Ramos (cell line): Measurements from ENCODE around the gene POP4.

Experiments
- in situ Hi-C: fragments of 300-500 bp; cut with MboI; formaldehyde crosslinking; loops from one replicate; pipeline ENCODE4 v1.14.3; 2022; ENCODE audit warnings: low sequenced_read_pairs; ENCODE audit not compliant: unreplicated experiment

The POP4 gene

DNA sequence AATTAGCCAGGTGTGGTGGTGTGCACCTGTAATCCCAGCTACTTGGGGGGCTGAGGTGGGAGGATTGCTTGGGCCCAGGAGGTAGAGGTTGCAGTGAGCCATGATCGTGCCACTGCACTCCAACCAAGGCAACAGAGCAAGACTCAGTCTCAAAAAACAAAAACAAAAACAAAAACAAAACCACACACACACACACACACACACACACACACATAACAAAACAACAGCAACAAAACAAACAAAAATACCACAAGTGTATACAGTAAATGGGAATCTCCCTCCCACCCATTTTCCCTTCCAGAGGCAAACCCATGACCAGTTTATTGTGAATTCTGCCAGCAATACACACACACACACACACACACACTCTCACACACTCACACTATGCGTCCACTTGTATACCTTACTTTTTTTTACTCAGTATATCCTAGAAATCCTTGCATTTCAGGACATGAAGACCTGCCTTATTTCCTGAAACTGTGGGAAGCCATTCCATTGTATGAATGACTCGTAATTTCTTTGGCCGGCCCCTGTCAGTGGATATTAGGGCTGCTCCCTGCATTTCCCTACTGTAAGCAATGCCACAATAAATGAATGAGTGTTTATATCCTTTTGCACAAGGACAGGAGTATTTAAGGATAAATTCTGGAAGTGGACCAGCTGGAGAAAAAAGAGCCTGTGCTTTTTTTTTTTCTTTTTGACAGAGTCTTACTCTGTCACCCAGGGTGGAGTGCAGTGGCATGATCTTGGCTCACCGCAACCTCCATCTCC, 52.3 kb downstream of the POP4 start:
- in situ Hi-C loops: no loop called here

DNA sequence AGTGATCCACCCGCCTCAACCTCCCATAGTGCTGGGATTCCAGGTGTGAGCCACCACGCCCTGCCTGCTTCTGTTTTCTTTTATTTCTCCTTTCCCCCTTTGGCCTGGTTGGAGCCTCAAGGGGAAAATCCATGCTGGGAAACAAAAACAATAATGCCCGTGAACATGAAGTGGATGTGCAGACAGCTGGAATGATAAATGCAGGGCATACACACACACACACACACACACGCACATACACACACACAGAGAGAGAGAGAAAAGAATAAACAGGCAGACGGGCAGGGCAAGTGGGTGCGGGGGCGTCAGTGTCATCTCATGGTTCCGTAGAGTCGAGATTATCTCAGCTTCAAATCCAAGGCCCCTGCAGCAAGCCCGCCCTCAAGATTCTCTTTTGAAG, 54.8 kb downstream of the POP4 start:
- in situ Hi-C loops: no loop called here

DNA sequence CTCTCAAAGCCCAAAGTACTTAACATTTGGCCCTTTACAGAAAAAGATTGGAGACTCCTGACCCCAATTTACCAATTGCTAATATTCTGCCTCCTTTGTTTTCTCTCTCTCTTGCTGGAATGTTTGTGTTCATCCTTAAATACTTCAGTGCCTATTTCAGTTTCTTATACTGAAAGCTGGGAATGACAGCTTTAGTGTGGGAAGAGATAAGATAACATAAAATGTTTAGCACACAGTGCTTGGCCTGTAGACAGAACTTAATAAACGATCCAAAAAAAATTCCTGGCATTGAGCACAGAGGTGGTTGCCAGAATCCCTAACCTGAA, 56.2 kb downstream of the POP4 start:
- in situ Hi-C loops: no loop called here

DNA sequence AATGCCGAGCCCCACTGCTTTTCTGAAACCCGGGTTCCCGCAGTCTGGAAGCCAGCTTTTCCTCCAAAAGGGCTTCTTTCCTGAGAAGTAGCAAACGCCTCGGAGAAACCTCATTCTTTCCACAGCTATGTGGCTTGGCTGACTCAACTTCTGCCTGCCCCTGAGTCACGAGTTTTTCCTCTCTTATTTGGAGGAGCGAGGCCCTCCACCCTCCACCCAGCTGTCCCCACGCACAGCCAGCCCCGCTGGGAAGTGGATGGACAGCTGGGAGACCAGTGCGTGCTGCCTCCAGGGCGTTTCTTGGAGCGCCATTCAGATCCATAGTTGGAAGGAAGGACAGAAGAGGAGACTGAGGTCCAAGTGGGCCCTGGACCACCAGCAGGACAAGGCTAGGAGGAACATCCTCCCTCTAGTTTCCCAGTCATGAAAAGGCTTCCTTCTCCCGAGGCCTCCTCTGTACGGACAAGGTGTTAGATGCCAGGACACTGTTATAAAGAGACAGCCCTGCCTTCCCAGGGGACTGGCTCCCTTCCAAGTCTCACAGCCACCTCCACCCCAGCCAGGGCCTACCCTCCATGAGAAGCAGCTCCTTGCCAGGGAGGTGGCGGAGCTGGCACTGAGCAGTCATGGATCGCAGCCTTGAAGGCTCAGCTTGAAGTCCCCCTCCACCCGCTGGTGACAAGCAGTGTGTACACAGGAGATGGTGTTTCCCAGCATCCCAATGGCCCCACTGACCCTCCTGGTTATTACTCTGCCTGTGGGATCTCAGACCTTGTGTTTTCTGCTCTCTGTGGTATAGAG, 56.7 kb downstream of the POP4 start:
- in situ Hi-C loops: no loop called here

DNA sequence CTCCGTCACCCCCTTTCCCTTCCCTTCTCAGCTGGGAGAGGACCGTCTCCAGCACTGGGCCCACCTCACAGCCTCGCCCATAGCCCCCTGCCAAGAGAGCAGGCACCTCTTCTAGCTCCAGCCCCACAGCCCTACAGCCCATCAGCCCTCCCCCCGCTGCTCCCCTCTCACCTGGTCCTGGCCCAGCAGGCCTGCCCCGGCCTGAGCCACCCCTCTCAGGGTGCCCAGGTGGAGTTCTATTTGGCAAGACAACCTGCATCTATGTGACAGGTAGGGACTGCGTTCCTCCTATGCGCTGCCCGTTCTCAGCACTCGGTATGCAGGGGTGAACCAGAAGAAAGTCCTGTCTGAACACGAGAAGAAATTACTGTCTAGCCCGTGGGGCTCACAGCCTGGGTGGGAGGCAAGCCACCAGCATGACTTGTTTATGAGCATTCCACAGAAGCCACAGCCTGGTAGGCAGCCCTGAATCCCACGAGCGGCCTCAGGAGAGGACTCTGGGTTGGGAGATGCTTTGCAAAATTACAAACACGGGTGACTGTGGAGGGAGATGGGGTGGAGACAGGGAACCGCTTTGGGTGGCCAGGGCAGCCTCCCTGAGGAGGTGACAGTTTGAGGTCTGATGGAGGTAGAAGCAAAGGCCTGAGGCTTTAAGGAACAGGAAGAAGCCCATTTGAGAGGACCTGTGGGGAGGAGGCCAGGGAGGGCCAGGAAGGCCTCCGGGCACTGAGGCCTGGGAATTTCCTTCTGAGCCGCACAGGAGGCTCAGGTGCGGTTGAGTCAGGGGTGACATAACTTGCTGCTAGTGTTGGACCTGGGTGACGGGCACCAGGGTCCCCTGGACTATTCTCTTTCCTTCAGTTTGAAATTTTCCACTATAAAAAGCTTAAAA, 58.0 kb downstream of the POP4 start:
- in situ Hi-C loops: no loop called here

DNA sequence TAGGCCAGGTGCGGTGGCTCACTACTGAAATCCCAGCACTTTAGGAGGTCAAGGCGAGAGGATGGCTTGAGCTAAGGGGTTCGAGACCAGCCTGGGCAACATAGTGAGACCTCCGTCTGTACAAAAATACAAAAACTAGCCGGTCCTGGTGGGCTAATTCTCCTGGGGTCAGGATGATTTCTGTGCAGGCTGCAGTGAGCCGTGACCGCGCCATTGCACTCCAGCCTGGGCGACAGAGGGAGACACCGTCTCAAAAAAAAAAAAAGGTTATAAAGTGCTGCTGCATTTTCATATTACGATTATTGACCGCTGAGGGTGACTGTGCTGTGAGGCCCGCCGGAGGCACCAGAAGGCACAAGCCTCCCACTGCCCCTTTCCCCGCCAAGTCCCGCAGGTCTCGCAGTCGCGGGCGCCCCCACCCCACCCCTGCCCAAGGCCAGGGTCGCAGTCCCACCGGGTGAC, 58.7 kb downstream of the POP4 start:
- in situ Hi-C loops: no loop called here

DNA sequence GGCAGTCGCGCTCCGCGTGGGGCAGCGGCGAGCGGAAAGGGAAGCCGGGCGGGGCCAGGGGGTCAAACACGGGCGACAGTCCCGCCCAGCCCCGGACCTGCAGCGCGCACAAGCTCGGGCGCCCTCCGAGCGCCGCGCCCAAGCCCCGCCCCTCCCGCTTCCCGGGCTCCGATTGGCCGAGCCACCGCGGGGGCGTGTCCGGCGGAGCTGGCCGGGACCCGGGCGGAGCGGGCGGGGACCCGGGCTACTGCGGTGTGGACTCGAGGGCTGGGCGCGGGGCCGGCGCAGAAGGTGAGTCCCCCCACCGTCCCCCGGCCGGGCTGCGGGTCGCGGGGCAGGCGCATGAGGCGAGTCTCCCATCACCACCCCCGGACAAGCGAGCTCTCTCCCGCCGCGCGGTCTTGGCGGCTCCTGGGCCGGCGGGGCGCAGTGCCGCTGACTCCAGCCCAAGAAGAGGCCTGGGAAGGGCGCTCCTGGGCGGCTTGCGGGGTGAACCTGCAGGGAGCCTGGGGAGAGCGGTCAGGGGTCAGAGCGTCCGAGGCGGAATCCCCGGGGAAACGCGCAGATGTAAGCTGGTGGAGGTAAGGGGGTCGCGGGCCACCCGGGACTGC, 59.2 kb downstream of the POP4 start, which contains the start of gene PLEKHF1:
Gene PLEKHF1 (plus strand): TSS at position 247 of the 611 bp plus-strand sequence. CDS start 8,379 bp downstream, outside the sequence.
- in situ Hi-C loops: no loop called here

DNA sequence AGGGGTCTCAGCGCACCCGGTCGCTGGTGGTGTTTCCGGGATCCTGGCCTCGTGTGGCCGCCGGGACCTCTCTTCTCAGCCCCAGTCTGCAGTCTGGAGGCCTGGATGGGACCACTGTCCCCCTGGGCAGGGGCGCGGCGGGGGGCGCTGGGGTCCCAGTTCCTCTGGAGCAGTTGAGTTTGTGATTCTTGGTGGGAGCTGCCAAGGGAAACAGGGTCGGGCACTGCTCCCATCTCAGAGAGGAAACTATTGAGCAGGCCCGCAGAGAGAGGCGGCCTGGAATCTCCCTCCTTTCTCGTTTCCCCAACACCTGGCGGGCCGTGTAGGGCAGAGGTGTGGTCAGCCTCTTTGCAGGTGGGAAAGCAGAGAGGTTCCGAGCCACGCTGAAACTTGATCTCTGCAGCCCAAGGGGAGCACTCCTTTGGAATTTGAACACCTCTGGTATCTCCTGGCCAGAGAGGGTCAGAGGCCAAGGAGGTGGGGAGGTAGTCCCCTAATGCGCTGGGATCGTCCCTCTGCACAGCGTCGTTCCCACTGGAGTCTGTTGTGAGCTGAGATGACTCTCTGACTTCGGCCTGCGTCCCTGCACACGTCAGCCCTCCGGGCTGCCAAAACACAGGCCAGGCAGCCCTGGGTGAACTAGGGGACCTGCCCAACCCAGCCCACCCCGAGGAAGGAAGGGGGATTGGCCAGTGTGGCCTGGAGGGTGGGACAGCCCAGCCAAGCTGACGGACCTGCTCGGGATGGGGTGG, 59.9 kb downstream of the POP4 start:
- in situ Hi-C loops: no loop called here
